OCI-LY7 (cell line): ENCODE measurements around the gene VPS13D. TPM values are rescaled to one million over a fixed set of nuclear protein-coding genes. Genes with fewer than 3 reads are reported as not detected.

Experiments used
- BruUV-seq: library from RNA; stranded (reverse); fragments of 400-500 nt; replicated peaks from 2 replicates; lab custom pipeline; 2021; lab: Mats Ljungman, UMichigan
- CTCF ChIA-PET: fragments of 300-600 bp; sonication (Branson Sonifier 250); formaldehyde crosslinking; loops from one replicate; lab custom pipeline; 2022; ENCODE audit warnings: antibody characterized with exemption; ENCODE audit not compliant: unreplicated experiment; lab: Charles Lee
- POLR2A ChIA-PET: fragments of 300-600 bp; sonication (Branson Sonifier 250); formaldehyde crosslinking; loops from one replicate; lab custom pipeline; 2022; ENCODE audit warnings: antibody characterized with exemption; lab: Charles Lee
- DNase-seq: peaks from one replicate; pipeline ENCODE4 v3.0.0-alpha.2; 2015; ENCODE audit warnings: low spot score
- H2AFZ ChIP-seq: fragments of 200-600 bp; sonication (generic), shearing (Covaris generic); 2 replicates; pipeline ENCODE4 v1.6.1; 2014; ENCODE audit warnings: mild to moderate bottlenecking, antibody characterized with exemption, low read length, moderate library complexity
- H3K27ac ChIP-seq: fragments of 200-600 bp; sonication (generic); 2 replicates; pipeline ENCODE4 v1.5.1; 2014; ENCODE audit warnings: mixed run types, low read depth, mild to moderate bottlenecking, moderate library complexity, low read length, inconsistent platforms; ENCODE audit not compliant: poor library complexity, severe bottlenecking
- H3K36me3 ChIP-seq: fragments of 200-600 bp; sonication (generic); 2 replicates; pipeline ENCODE4 v1.6.1; 2014; ENCODE audit warnings: mild to moderate bottlenecking, antibody characterized with exemption, low read length, moderate library complexity, mixed read lengths; ENCODE audit not compliant: insufficient read depth
- H3K4me1 ChIP-seq: fragments of 200-600 bp; sonication (generic); 2 replicates; pipeline ENCODE4 v1.5.1; 2014; ENCODE audit warnings: mild to moderate bottlenecking, low read length; ENCODE audit not compliant: insufficient read depth, poor library complexity, severe bottlenecking
- H3K4me2 ChIP-seq: fragments of 200-600 bp; sonication (generic); 2 replicates; pipeline ENCODE4 v1.6.1; 2014; ENCODE audit warnings: mild to moderate bottlenecking, low read length
- H3K4me3 ChIP-seq: fragments of 200-600 bp; sonication (generic); 2 replicates; pipeline ENCODE4 v1.5.1; 2014; ENCODE audit warnings: mild to moderate bottlenecking, low read depth, low read length; ENCODE audit not compliant: poor library complexity, severe bottlenecking
- H3K79me2 ChIP-seq: fragments of 200-600 bp; sonication (generic); 2 replicates; pipeline ENCODE4 v1.6.1; 2016; ENCODE audit warnings: low read depth, mild to moderate bottlenecking, low read length, moderate library complexity, mixed read lengths; ENCODE audit not compliant: insufficient read depth
- H3K9me2 ChIP-seq: fragments of 200-600 bp; sonication (generic); 2 replicates; pipeline ENCODE4 v1.6.1; 2016; ENCODE audit warnings: mild to moderate bottlenecking, low read length, mixed read lengths; ENCODE audit not compliant: insufficient read depth
- H3K9me3 ChIP-seq: fragments of 200-600 bp; sonication (generic); 2 replicates; pipeline ENCODE4 v1.6.1; 2014; ENCODE audit warnings: mild to moderate bottlenecking, mixed run types, low read length, mixed read lengths
- H4K20me1 ChIP-seq: fragments of 200-600 bp; sonication (generic); 2 replicates; pipeline ENCODE4 v1.6.1; 2014; ENCODE audit warnings: mild to moderate bottlenecking, antibody characterized with exemption, low read length, moderate library complexity, mixed read lengths; ENCODE audit not compliant: insufficient read depth
- CTCF ChIP-seq: fragments of 200-600 bp; sonication (generic); conservative IDR thresholded peaks from 2 replicates; pipeline ENCODE4 v1.5.1; 2014; ENCODE audit warnings: mild to moderate bottlenecking, antibody characterized with exemption, low read length, moderate library complexity, mixed read lengths
- EZH2phosphoT487 ChIP-seq: fragments of 200-600 bp; sonication (generic); IDR thresholded peaks from 2 replicates; pipeline ENCODE4 v1.6.1; 2018; ENCODE audit warnings: low read depth, borderline replicate concordance, mild to moderate bottlenecking, mixed run types, antibody characterized with exemption, low read length, moderate library complexity, mixed read lengths
- intact Hi-C: fragments of 100-400 bp; cut with micrococcal nuclease; formaldehyde crosslinking; loops from one replicate; pipeline ENCODE4 v1.10.0; 2022; ENCODE audit not compliant: unreplicated experiment
- total RNA-seq, 2 experiments: library from RNA; depleted of rRNA in 1 of 2; stranded (reverse); fragments of >200 nt in 1 of 2; shearing (Covaris generic) in 1 of 2; gene quantifications; 2 replicates each; pipeline ENCODE4 v1.2.3, GENCODE V29; 2014 to 2022

The VPS13D gene
- total RNA-seq, 2 experiments from 2014 or later = 23.9 to 39.2 TPM

- Histone ChIP-seq H3K4me2 (no peak overlapping the region), H3K36me3 (no peaks in the 10 kb centered on the region), H3K4me1 (peaks cover 3% of the 10 kb centered on the region), H4K20me1 (no peaks in the 10 kb centered on the region), H3K79me2 (no peaks in the 10 kb centered on the region), H3K9me2 (no peaks in the 10 kb centered on the region), H3K9me3 (no peaks in the 10 kb centered on the region), H3K27ac (no peak overlapping the region), H2AFZ (no peak overlapping the region), H3K4me3 (no peak overlapping the region)
- DNase-seq = no peak
- no TSS peak for BruUV-seq
- POLR2A ChIA-PET = interaction anchor here (0.7 kb wide), 1 partner anchor 20 kb away, joined by 4 read pairs; no protein-coding TSS in a partner anchor
- CTCF ChIA-PET = no interaction called here
- TF ChIP-seq CTCF (no peak), EZH2phosphoT487 (no peak)
- intact Hi-C loops = no loop called here
These were observed 207.2 kb downstream of the VPS13D start for GRCh38 chr1:12436817-12437599.

- no peaks in the 10 kb centered on the region for H4K20me1 ChIP-seq
- no peak for TF ChIP-seq CTCF
- no peak for TF ChIP-seq EZH2phosphoT487
- POLR2A ChIA-PET = interaction anchor here (0.7 kb wide), 1 partner anchor 21 kb away, joined by 4 read pairs; no protein-coding TSS in a partner anchor
- no peaks in the 10 kb centered on the region for H3K36me3 ChIP-seq
- intact Hi-C loops = no loop called here
- no peak overlapping the region for H2AFZ ChIP-seq
- CTCF ChIA-PET = no interaction called here
- no peak for DNase-seq
- no peaks in the 10 kb centered on the region for H3K9me2 ChIP-seq
- no peak overlapping the region for H3K4me2 ChIP-seq
- peaks cover 3% of the 10 kb centered on the region for H3K4me1 ChIP-seq
- H3K4me3 ChIP-seq = no peak overlapping the region
- BruUV-seq = no TSS peak
- no peaks in the 10 kb centered on the region for H3K79me2 ChIP-seq
- no peak overlapping the region for H3K27ac ChIP-seq
- no peaks in the 10 kb centered on the region for H3K9me3 ChIP-seq
These were observed 207.8 kb downstream of the VPS13D start for GRCh38 chr1:12437629-12438028.

GRCh38 chr1:12438349-12438924 lies 208.6 kb downstream of the VPS13D start:
- no peak for DNase-seq
- no TSS peak for BruUV-seq

More at GRCh38 chr1:12438349-12438924, 208.6 kb downstream of the VPS13D start:
- no peaks in the 10 kb centered on the region for H4K20me1 ChIP-seq
- peaks cover 3% of the 10 kb centered on the region for H3K4me1 ChIP-seq
- H3K9me3 ChIP-seq = no peaks in the 10 kb centered on the region
- no peak overlapping the region for H3K4me3 ChIP-seq
- POLR2A ChIA-PET = no interaction called here
- CTCF ChIA-PET = no interaction called here
- H3K4me2 ChIP-seq = no peak overlapping the region
- TF ChIP-seq CTCF (no peak), EZH2phosphoT487 (no peak)
- H2AFZ ChIP-seq = no peak overlapping the region
- no peaks in the 10 kb centered on the region for H3K79me2 ChIP-seq
- H3K9me2 ChIP-seq = no peaks in the 10 kb centered on the region
- H3K36me3 ChIP-seq = no peaks in the 10 kb centered on the region
- intact Hi-C loops = no loop called here
- no peak overlapping the region for H3K27ac ChIP-seq
